22Rv1 (cell line): ENCODE data around the gene DSCAM.

ENCODE experiments used
- CTCF ChIP-seq: fragments of 450-650 bp; IDR thresholded peaks from 2 replicates; pipeline ENCODE4 v1.5.1; 2017; ENCODE audit warnings: mild to moderate bottlenecking
- ZFX ChIP-seq: fragments of 450-650 bp; IDR thresholded peaks from 2 replicates; pipeline ENCODE4 v1.6.1; 2017; ENCODE audit warnings: antibody characterized with exemption, borderline replicate concordance

GRCh38 chr21:40840401-40841125 lies 6.4 kb downstream of the DSCAM start:
- TF ChIP-seq CTCF (no peak), ZFX (no peak)
